SK-N-SH (cell line): ENCODE measurements around the gene FYB1. TPM values are rescaled to one million over a fixed set of nuclear protein-coding genes. Genes with fewer than 3 reads are reported as not detected.

Experiments
- CTCF ChIA-PET: fragments of 300-600, 350-600 bp; formaldehyde crosslinking; extraction: SDS; loops from one replicate; lab custom pipeline; 2021; lab: Yijun Ruan, JAX
- POLR2A ChIA-PET: fragments of 350-600 bp; sonication (Branson Sonifier 250); formaldehyde crosslinking; extraction: SDS; loops from one replicate; lab custom pipeline; 2020; ENCODE audit warnings: antibody characterized with exemption, inconsistent platforms; lab: Yijun Ruan, JAX
- DNase-seq: peaks from one replicate; pipeline ENCODE4 v3.0.0; 2012
- H2AFZ ChIP-seq: fragments of 200-600 bp; sonication (generic); 2 replicates; pipeline ENCODE4 v1.8.1; 2016; ENCODE audit warnings: antibody characterized with exemption, mild to moderate bottlenecking, low read depth
- H3F3A ChIP-seq: fragments of 200-600 bp; sonication (generic); replicated peaks from 2 replicates; pipeline ENCODE3; 2016; ENCODE audit warnings: antibody characterized with exemption, mild to moderate bottlenecking; ENCODE audit not compliant: insufficient read depth
- H3K27ac ChIP-seq, 2 experiments: fragments of 200-500 bp in 1 of 2; fragments of 200-600 bp in 1 of 2; sonication (Bioruptor generic) in 1 of 2; sonication (generic), shearing (Covaris generic) in 1 of 2; 2 replicates each; pipeline versions ENCODE4 v1.5.1 to v1.6.1; 2014 to 2016; ENCODE audit warnings: low read depth in 2 of 2, inconsistent platforms in 1 of 2, low read length in 1 of 2, mild to moderate bottlenecking in 1 of 2, mixed read lengths in 1 of 2
- H3K27me3 ChIP-seq: fragments of 200-600 bp; sonication (generic), shearing (Covaris generic); 2 replicates; pipeline ENCODE4 v1.6.1; 2016; ENCODE audit warnings: mixed run types; ENCODE audit not compliant: insufficient read depth
- H3K36me3 ChIP-seq, 2 experiments: fragments of 200-500 bp in 1 of 2; fragments of 200-600 bp in 1 of 2; sonication (Bioruptor generic) in 1 of 2; sonication (generic) in 1 of 2; replicated peaks in 1 of 2; 2 replicates each; pipeline versions ENCODE3 to v1.5.1; 2014 to 2016; ENCODE audit warnings: low read length in 1 of 2, mild to moderate bottlenecking in 1 of 2; ENCODE audit not compliant: insufficient read depth in 2 of 2, control insufficient read depth in 1 of 2
- H3K4me1 ChIP-seq, 2 experiments: fragments of 200-500 bp in 1 of 2; fragments of 200-600 bp in 1 of 2; sonication (Bioruptor generic) in 1 of 2; sonication (generic), shearing (Covaris generic) in 1 of 2; 2 replicates each; pipeline versions ENCODE4 v1.5.1 to v1.6.1; 2014 to 2016; ENCODE audit warnings: low read depth in 1 of 2, low read length in 1 of 2, mixed run types in 1 of 2; ENCODE audit not compliant: insufficient read depth in 2 of 2, control insufficient read depth in 1 of 2
- H3K4me2 ChIP-seq: fragments of 200-600 bp; sonication (generic), shearing (Covaris generic); 2 replicates; pipeline ENCODE4 v1.6.1; 2017; ENCODE audit warnings: mixed run types
- H3K4me3 ChIP-seq, 2 experiments: fragments of 200-500 bp in 1 of 2; fragments of 200-600 bp in 1 of 2; sonication (Bioruptor generic) in 1 of 2; sonication (generic), shearing (Covaris generic) in 1 of 2; 2 replicates each; pipeline versions ENCODE4 v1.5.1 to v1.8.1; 2014 to 2016; ENCODE audit warnings: low read depth in 2 of 2, inconsistent platforms in 1 of 2, low read length in 1 of 2, mild to moderate bottlenecking in 1 of 2, mixed read lengths in 1 of 2, moderate library complexity in 1 of 2
- H3K79me2 ChIP-seq: fragments of 200-600 bp; sonication (generic); 2 replicates; pipeline ENCODE4 v1.8.1; 2017; ENCODE audit warnings: mild to moderate bottlenecking; ENCODE audit not compliant: insufficient read depth
- H3K9ac ChIP-seq: fragments of 200-600 bp; sonication (generic); 2 replicates; pipeline ENCODE4 v1.6.1; 2017; ENCODE audit warnings: mixed run types
- H3K9me2 ChIP-seq: fragments of 200-600 bp; sonication (generic); 2 replicates; pipeline ENCODE4 v1.6.1; 2017; ENCODE audit warnings: mixed run types
- H3K9me3 ChIP-seq: fragments of 200-600 bp; sonication (generic); 2 replicates; pipeline ENCODE4 v1.6.1; 2017; ENCODE audit warnings: mixed run types, mild to moderate bottlenecking, moderate library complexity
- H4K20me1 ChIP-seq: fragments of 200-600 bp; sonication (generic); 2 replicates; pipeline ENCODE4 v1.6.1; 2017; ENCODE audit warnings: mild to moderate bottlenecking, mixed run types; ENCODE audit not compliant: insufficient read depth
- EZH2phosphoT487 ChIP-seq: fragments of 200-600 bp; sonication (generic); IDR thresholded peaks from 2 replicates; pipeline ENCODE4 v1.6.1; 2017; ENCODE audit warnings: low read depth, mixed run types, mild to moderate bottlenecking, antibody characterized with exemption, moderate library complexity, borderline replicate concordance
- FOSL2 ChIP-seq: IDR thresholded peaks from 2 replicates; pipeline ENCODE4 v1.4.0; 2012; ENCODE audit warnings: low read depth, mild to moderate bottlenecking, moderate library complexity, borderline replicate concordance
- MXI1 ChIP-seq: IDR thresholded peaks from 2 replicates; pipeline ENCODE4 v1.6.1; 2012; ENCODE audit warnings: mild to moderate bottlenecking, low read depth, low read length, improper control_type of control experiment
- NRF1 ChIP-seq: IDR thresholded peaks from 2 replicates; pipeline ENCODE4 v1.6.1; 2012; ENCODE audit warnings: low read depth, mild to moderate bottlenecking, low read length
- TAF1 ChIP-seq: IDR thresholded peaks from 2 replicates; pipeline ENCODE4 v1.6.1; 2012; ENCODE audit warnings: low read depth, mild to moderate bottlenecking, low read length, moderate library complexity, borderline replicate concordance
- TCF12 ChIP-seq: IDR thresholded peaks from 2 replicates; pipeline ENCODE4 v1.4.0; 2012
- TEAD4 ChIP-seq: IDR thresholded peaks from 2 replicates; pipeline ENCODE4 v1.4.0; 2012; ENCODE audit warnings: mild to moderate bottlenecking, borderline replicate concordance; ENCODE audit not compliant: insufficient read depth
- WGBS: methylation state at CpG from one replicate; pipeline ENCODE4 v1.1.6; 2017; ENCODE audit warnings: low lambda C conversion rate; 5-methylcytosine and 5-hydroxymethylcytosine counted together
- polyA plus RNA-seq, 3 experiments: library from polyadenylated mRNA; depleted of rRNA; stranded (reverse); fragments of >200 nt; gene quantifications; 2 replicates each; pipeline ENCODE4 v1.2.3, GENCODE V29; 2012
- TF ChIP-seq, protein P1 (sequence below): fragments of 150-350 bp; IDR thresholded peaks from 2 replicates; pipeline ENCODE4 v1.6.1; 2017; ENCODE audit warnings: antibody characterized with exemption, low read length, low read depth, borderline replicate concordance
- TF ChIP-seq, protein P2 (sequence below): IDR thresholded peaks from 2 replicates; pipeline ENCODE4 v1.4.0; 2012; ENCODE audit warnings: low read depth
- TF ChIP-seq, protein P3 (sequence below): fragments of 150-350 bp; IDR thresholded peaks from 2 replicates; pipeline ENCODE4 v1.6.1; 2016; ENCODE audit warnings: mild to moderate bottlenecking, low read depth, low read length

Gene FYB1
- polyA plus RNA-seq, 1 of the 3 experiments (the other 2 are of a cell fraction): not detected

DNA sequence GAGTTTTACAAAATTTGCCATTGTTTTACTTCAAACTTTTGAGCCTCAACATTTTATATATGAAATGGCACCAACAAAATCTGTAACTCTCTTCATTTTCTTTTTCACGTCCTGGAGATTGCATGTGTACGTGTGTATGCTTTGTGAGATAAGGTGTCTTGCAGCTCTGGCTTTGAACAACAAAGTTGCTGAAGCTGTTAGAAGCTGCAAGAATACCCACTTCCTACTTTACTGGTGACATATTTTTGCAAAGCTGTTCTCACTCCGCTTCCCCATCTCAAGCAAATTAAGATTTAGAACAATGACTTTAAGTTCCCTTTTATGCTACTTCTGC, 41.8 kb downstream of the FYB1 start:
- no peak for DNase-seq
- Histone ChIP-seq H3K36me3 (no peaks in the 10 kb centered on the region), H3K9me2 (no peaks in the 10 kb centered on the region), H3K9ac (no peak overlapping the region), H4K20me1 (no peaks in the 10 kb centered on the region), H3F3A (no peaks in the 10 kb centered on the region), H3K4me1 (no peaks in the 10 kb centered on the region), H3K4me2 (no peak overlapping the region), H3K79me2 (no peaks in the 10 kb centered on the region), H3K27ac (no peak overlapping the region), H2AFZ (no peak overlapping the region), H3K4me3 (no peak overlapping the region), H3K27me3 (peaks cover 37% of the 10 kb centered on the region)
- 11% methylated on average over 3 of the region's 3 CpGs for WGBS
- POLR2A ChIA-PET: no interaction called here
- TF ChIP-seq, protein P1, sequence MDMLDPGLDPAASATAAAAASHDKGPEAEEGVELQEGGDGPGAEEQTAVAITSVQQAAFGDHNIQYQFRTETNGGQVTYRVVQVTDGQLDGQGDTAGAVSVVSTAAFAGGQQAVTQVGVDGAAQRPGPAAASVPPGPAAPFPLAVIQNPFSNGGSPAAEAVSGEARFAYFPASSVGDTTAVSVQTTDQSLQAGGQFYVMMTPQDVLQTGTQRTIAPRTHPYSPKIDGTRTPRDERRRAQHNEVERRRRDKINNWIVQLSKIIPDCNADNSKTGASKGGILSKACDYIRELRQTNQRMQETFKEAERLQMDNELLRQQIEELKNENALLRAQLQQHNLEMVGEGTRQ: no peak
- TF ChIP-seq, protein P2, sequence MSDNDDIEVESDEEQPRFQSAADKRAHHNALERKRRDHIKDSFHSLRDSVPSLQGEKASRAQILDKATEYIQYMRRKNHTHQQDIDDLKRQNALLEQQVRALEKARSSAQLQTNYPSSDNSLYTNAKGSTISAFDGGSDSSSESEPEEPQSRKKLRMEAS: no peak
- TF ChIP-seq, all 33 proteins: peak for 0
- CTCF ChIA-PET: interaction anchor here (1.0 kb wide), 1 partner anchor 40 kb away, joined by 3 read pairs; no protein-coding TSS in a partner anchor
- H3K9me3 ChIP-seq: no peaks in the 10 kb centered on the region

DNA sequence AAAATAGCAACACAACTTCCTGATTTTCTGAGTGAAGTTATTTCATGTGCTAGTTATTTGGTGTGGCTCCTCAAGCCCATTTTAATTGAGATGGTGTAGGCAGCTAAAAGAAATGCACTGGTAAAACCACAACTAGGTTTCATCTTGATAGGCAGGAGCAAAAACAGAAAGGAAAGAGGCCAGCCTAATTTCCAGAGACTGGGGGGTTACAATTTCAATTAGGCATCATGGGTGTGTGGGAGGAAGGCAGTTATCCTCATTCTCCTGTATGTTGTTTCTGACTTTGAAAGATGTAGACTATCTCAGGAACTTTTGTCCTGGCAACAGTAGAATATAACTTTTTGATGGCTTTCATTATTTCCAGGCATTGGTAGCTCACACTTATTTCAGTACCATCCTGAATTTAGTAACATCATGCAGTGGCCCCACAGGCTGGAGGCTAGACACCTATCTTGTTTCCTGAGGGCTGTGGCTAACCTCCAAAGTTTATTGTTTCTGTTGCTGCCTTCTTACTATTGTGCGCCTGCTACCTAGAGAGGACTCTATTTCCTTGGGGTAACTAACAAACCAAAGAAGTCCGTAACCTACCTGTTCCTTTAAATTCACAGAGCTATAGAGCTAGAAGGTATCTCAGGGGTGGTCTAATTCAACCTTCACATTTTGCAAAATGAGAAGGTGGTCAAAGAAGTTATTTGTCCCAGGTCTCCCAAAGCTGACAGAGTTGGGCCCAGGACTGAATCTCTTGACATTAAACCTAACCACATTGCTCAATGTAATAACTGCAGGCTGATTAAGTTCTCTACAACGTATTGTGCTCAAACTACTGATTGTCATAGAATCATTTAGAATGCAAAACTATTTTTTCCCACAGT, 42.4 kb downstream of the FYB1 start:
- H3F3A ChIP-seq: no peaks in the 10 kb centered on the region
- no peak overlapping the region for H3K4me3 ChIP-seq
- H3K4me1 ChIP-seq: no peaks in the 10 kb centered on the region
- no peaks in the 10 kb centered on the region for H3K9me2 ChIP-seq
- H3K4me2 ChIP-seq: no peak overlapping the region
- 22% methylated on average over 3 of the region's 3 CpGs for WGBS
- peaks cover 37% of the 10 kb centered on the region for H3K27me3 ChIP-seq
- no peaks in the 10 kb centered on the region for H4K20me1 ChIP-seq
- H3K79me2 ChIP-seq: no peaks in the 10 kb centered on the region
- POLR2A ChIA-PET: no interaction called here
- no peak overlapping the region for H3K9ac ChIP-seq
- H3K9me3 ChIP-seq: no peaks in the 10 kb centered on the region
- CTCF ChIA-PET: no interaction called here
- H3K27ac ChIP-seq: no peak overlapping the region
- H3K36me3 ChIP-seq: no peaks in the 10 kb centered on the region
- no peak for TF ChIP-seq NRF1
- no peak for TF ChIP-seq TEAD4
- no peak for TF ChIP-seq TCF12
- no peak for TF ChIP-seq EZH2phosphoT487
- no peak for TF ChIP-seq MXI1
- TF ChIP-seq, protein P3, sequence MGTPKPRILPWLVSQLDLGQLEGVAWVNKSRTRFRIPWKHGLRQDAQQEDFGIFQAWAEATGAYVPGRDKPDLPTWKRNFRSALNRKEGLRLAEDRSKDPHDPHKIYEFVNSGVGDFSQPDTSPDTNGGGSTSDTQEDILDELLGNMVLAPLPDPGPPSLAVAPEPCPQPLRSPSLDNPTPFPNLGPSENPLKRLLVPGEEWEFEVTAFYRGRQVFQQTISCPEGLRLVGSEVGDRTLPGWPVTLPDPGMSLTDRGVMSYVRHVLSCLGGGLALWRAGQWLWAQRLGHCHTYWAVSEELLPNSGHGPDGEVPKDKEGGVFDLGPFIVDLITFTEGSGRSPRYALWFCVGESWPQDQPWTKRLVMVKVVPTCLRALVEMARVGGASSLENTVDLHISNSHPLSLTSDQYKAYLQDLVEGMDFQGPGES: no peak
- TF ChIP-seq FOSL2: no peak
- TF ChIP-seq TAF1: no peak
- TF ChIP-seq, protein P2: no peak
- DNase-seq: no peak
- H2AFZ ChIP-seq: no peak overlapping the region
